ENCODE data around the gene TMF1. TPM values are rescaled to one million over a fixed set of nuclear protein-coding genes. Genes with fewer than 3 reads are reported as not detected.

TMF1 gene
- total RNA-seq, 4 donors from 2014 or later: 21.1 to 27.7 (median 24.9) TPM

DNA sequence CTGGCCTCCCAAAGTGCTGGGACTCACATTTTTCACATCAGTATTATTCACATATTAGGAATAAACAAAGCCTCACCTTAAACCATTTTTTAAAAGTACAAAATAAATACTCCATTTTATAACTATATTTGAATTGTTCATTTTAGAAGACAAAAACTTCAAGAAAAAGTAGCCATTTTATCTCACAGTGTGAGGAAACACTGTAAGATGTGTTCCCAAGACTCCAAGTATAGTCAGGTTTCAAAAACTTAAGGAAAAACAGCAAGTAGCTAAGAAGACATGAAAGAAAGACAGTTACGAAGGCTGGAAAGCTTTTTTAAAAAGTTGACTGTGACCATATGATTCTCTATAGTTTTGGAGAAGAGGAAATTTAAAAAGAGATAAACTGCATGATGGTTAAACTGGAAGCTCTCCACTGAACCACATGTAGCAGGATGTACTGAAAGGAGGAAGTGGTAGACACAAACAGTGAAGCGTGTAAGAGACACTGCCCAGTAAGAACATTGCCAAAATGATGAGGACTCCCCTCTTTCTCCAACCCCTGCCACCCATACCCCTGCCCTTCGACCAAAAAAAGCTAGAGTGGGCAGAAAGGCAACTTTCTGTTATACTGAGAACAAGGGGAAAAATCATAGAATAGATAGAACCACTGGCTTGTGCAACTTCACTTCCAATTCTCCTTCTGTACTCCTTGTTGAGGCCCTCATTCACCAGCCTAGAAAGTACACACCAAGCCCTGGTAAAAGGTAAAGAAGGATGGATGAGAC lies 6.2 kb upstream of the TMF1 start:
- TF ChIP-seq, protein P1, sequence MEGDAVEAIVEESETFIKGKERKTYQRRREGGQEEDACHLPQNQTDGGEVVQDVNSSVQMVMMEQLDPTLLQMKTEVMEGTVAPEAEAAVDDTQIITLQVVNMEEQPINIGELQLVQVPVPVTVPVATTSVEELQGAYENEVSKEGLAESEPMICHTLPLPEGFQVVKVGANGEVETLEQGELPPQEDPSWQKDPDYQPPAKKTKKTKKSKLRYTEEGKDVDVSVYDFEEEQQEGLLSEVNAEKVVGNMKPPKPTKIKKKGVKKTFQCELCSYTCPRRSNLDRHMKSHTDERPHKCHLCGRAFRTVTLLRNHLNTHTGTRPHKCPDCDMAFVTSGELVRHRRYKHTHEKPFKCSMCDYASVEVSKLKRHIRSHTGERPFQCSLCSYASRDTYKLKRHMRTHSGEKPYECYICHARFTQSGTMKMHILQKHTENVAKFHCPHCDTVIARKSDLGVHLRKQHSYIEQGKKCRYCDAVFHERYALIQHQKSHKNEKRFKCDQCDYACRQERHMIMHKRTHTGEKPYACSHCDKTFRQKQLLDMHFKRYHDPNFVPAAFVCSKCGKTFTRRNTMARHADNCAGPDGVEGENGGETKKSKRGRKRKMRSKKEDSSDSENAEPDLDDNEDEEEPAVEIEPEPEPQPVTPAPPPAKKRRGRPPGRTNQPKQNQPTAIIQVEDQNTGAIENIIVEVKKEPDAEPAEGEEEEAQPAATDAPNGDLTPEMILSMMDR (IDR thresholded peaks at IDR 0.05): no peak
- TF ChIP-seq POLR2A (IDR thresholded peaks at IDR 0.05): no peak
- WGBS, 2 donors: 87 to 89% methylated on average over 3 of the region's 3 CpGs
- H3K4me3 ChIP-seq (ENCODE audit: low read depth, poor library complexity, severe bottlenecking): no peak overlapping the region
- intact Hi-C loops (cut with DNase I; ENCODE audit: low total_unique reads): no loop called here
- no peak for DNase-seq (ENCODE audit: low spot score in 2 of 2)

DNA sequence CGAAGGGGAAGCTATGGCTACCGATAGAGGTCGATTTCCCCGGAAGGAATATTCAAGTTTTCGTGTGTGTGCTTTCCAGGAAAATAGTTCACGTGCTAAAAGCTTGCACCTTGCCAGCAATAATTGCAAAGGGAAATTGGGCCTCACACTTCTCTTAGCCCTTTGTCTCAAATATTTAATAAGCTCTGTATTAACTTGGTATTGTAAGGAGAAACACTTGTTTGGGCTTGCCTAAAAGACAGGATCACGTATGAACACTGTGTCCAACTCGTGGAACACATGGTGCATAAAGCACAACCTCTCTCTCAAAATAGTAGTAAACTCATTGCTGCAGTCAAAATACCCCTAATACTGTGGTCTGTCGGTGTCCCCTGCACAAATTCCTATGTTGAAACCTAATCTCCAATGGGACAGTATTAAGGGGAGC lies 352 bp upstream of the TMF1 start:
- TF ChIP-seq, protein P1 (IDR thresholded peaks at IDR 0.05): no peak
- TF ChIP-seq POLR2A (IDR thresholded peaks at IDR 0.05): no peak
- intact Hi-C loops (cut with DNase I; ENCODE audit: low total_unique reads): no loop called here
- 8 to 10% methylated on average over 9 of the region's 9 CpGs for WGBS, 2 donors
- no peak overlapping the region for H3K4me3 ChIP-seq (ENCODE audit: low read depth, poor library complexity, severe bottlenecking)
- no peak for DNase-seq (ENCODE audit: low spot score in 2 of 2)

DNA sequence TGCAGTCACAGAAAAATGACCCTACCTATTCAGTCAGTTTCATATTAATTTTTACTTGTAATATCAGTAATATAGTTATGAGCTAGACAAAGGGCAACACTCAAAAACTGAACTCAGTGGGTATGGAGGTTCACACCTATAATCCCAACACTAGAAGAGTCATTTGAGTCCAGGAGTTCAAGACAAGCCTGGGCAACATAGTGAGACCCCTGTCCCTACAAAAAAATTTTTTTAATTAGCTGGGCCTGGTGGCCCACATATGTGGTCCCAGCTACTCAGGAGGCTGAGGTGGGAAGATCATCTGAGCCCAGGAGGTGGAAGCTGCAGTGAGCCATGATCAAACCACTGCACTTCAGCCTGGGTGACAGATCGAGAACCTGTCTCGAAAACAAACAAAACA lies 3.1 kb downstream of the TMF1 start:
- DNase-seq (ENCODE audit: low spot score in 2 of 2): no peak
- 93% methylated on average over 2 of the region's 2 CpGs for WGBS, 2 donors
- H3K4me3 ChIP-seq (ENCODE audit: low read depth, poor library complexity, severe bottlenecking): no peak overlapping the region
- TF ChIP-seq, protein P1 (IDR thresholded peaks at IDR 0.05): no peak
- TF ChIP-seq POLR2A (IDR thresholded peaks at IDR 0.05): no peak
- intact Hi-C loops (cut with DNase I; ENCODE audit: low total_unique reads): no loop called here

DNA sequence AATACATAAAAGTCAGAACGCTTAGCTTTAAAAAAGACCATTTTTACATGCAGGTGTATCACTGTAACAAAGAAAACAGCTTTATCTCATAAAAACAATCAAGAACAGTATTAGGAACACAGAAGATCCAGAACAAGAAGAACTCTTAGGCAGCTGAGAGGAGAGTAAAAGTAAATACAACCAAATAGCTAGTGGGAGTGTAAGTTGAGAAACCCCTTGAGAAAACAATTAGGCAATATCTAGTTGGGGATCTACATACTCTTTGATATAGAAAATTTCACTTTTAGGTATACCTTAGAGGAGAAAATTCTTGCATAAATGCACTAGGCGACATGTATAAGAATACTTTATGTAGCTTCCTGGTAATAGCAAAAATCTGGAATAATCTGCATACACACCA lies 7.5 kb downstream of the TMF1 start:
- intact Hi-C loops (cut with DNase I; ENCODE audit: low total_unique reads): no loop called here
- no peak for DNase-seq (ENCODE audit: low spot score in 2 of 2)
- 93 to 94% methylated on average over 2 of the region's 2 CpGs for WGBS, 2 donors
- H3K4me3 ChIP-seq (ENCODE audit: low read depth, poor library complexity, severe bottlenecking): no peak overlapping the region
- no peak for TF ChIP-seq POLR2A (IDR thresholded peaks at IDR 0.05)
- TF ChIP-seq, protein P1 (IDR thresholded peaks at IDR 0.05): no peak

DNA sequence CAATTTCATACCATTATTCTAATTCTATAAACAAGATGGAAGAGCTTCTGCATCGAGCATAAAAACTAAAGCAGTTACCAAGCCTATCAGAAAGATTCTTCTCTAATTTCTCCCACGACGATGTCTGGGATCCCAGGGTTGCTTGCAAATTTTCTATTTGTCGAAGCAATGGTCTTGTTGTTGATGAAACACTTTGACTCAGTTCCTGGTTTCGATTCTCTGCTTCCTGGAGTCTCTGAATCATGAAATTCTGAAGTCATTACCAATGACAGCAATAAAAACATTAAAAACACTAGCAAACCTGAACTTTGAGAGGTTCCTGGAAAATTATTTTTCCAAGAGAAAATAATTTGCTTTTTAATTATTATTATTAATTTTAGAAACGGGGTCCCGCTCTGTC lies 18.7 kb downstream of the TMF1 start:
- TF ChIP-seq POLR2A (IDR thresholded peaks at IDR 0.05): no peak
- TF ChIP-seq, protein P1 (IDR thresholded peaks at IDR 0.05): no peak
- DNase-seq (ENCODE audit: low spot score in 2 of 2): no peak
- intact Hi-C loops (cut with DNase I; ENCODE audit: low total_unique reads): no loop called here
- WGBS, 2 donors: 85 to 90% methylated on average over 7 of the region's 7 CpGs
- H3K4me3 ChIP-seq (ENCODE audit: low read depth, poor library complexity, severe bottlenecking): no peak overlapping the region

DNA sequence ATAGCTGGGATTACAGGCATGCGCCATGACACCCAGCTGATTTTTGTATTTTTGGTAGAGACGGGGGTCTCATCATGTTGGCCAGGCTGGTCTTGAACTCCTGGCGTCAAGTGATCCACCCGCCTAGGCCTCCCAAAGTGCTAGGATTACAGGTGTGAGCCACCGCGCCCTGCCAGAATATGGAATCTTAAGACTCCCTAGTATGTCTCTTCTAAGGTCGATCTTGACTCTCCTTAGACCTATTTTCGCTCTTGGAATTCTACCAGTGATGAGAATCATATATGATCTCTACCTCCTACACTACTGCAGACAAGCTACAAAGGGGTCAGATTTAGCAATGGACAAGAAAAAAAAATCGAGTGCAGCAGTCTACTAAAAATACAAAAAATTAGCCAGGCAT lies 19.4 kb downstream of the TMF1 start:
- no peak for DNase-seq (ENCODE audit: low spot score in 2 of 2)
- WGBS, 2 donors: 98 to 99% methylated on average over 9 of the region's 9 CpGs
- intact Hi-C loops (cut with DNase I; ENCODE audit: low total_unique reads): no loop called here
- H3K4me3 ChIP-seq (ENCODE audit: low read depth, poor library complexity, severe bottlenecking): no peak overlapping the region
- no peak for TF ChIP-seq POLR2A (IDR thresholded peaks at IDR 0.05)
- TF ChIP-seq, protein P1 (IDR thresholded peaks at IDR 0.05): no peak
